GM21825 (cell line): ENCODE measurements around the gene HIVEP2.

Experiments
- ATAC-seq: cut with Tn5 transposase; IDR thresholded peaks from one replicate; pipeline ENCODE4 v1.9.1; 2021; ENCODE audit warnings: mild to moderate bottlenecking, moderate library complexity; ENCODE audit not compliant: unreplicated experiment

The HIVEP2 gene

DNA sequence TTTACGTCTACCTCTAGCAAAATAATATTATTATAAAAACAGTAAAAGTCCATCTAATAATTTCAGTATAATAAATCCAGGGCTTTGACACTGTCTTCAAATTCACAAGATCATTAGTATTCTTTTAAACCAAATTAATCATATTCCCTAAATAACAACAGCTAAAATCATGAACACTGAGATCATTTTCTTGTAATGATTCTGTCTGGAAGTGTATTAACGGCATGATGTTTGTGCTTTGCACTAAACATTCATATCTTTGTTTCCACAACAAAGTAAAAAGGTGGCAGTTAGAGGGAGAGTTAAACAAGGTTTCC is 18.8 kb downstream of the HIVEP2 start:
- ATAC-seq = no peak

DNA sequence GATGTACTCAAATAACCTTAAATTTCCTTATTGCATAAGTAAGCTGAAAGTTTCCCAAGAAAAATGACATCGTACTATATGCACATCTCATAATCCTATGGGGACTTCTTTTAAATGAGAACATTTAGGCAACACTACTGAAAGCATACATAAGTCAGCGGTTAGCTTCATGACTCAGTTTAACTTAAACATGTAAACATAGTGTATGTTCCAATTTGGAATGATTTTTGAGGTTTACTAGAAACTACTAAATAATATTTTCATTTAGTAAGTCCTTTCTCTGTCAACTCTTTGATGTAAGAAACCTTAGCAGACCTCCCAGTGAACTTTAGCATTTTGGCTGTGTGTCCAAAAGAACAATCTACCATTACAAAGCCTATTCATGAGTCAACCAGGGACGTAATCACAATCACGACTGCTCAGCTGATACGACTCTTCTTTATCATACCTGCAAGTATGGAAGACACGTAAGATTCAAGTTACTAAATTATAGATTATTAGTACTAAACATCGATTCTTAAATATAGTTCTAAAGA is 19.3 kb downstream of the HIVEP2 start:
- ATAC-seq = no peak

- ATAC-seq = no peak
Measured at GRCh38 chr6:142918339-142919042, 26.5 kb downstream of the HIVEP2 start.

DNA sequence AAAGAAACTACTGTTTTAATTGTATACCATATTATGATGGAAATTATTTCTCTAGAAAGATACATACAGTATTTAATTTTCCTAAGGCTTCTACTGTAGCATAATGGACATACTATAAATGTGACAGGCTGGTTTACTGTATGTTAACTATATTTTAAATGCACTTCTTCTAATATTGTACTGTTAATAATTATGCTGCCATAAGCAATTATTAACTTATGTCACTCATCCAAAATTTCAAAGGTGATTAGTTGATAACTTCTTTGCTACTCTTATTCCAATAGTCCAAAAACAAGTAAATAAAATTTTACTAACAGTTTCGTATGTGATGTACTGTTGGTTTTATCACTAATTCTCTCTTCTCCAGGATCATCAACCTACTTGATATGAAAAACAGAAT is 28.1 kb downstream of the HIVEP2 start:
- no peak for ATAC-seq

GRCh38 chr6:142914937-142915697 is 29.9 kb downstream of the HIVEP2 start:
- no peak for ATAC-seq

- no peak for ATAC-seq
Measured at GRCh38 chr6:142914369-142914768, 30.6 kb downstream of the HIVEP2 start.

DNA sequence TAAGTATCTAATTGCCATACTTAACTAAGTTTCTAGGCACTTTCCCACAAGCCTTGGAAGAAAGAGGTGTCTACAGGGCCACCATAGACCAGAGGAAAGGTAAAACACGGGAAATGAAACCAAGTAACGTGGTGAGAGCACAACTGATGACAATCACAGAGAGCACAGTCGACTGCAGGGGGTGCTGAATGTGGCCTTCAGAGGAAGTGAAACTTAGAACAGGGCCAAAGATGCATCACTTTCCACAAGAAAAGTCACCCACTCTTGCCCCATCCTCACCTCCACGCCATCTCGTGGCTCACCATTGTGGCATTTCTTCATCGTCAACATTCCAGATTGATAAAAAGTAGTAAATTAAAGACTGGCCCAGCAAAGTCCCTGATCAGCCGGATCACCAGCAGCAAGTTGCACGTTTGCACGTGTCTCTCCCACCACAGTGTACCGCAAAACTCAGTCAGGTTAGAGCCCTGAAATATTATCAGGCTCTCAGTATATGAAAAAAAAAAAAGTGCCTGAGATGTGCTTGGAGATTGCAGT is 31.4 kb downstream of the HIVEP2 start:
- peak; percentile 91 for ATAC-seq

DNA sequence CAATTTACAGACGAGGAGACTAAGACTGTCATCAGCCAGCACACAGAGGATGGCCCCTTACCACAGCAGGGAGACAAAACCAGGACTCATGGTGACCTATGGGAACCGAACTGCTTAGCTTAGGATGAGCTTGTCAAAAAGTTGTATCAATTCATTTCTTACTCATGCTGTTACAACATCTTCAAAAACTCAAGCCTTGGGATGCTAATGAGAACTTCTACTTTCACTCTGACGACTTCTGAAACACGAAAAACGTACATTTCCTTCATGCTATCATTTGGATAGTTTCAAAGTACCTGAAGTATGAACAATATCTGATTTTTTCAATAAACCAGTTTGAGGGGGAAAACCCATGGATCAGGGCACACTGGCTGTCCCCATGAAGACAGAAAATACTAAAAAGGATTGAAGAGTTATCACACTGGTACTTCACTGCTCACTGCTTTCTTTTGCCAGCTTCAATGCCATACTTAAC is 31.9 kb downstream of the HIVEP2 start:
- peak; percentile 58 for ATAC-seq

DNA sequence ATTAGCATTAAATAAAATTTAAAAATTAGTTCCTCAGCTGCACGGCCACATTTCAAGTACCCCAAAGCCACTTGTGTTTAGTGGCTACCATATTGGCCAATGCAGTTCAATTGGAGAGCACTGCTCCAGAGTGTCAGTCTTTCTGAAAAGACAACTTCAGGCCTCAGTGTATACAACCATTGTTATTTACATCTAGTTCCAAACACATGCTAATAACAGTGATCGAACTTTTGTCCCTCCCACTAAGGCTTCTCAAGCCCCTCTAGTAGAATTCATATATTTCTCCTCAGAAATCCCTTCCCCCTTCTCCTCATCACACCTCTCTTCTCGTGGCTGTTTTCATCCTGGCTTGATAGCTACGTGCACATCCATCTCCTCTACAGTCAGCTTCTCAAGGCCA is 32.9 kb downstream of the HIVEP2 start:
- ATAC-seq = no peak

DNA sequence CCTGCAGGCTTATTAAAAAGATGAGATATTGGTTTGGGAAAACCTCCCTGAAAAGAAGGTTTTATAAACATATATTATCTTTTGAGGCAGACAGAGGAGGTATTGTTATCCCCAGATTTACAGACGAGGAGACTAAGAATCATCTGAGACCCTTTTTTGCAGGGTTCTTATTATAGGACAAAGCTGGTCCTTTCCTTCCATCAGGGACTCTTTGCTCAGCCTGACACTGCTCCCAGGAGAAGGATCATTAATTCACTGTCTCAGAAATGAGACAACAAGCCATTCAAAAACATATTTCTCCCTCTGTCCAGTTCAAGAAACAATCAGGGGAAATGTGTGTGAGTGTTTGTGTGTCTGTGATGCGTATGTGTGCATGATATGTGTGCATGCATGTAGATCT is 33.5 kb downstream of the HIVEP2 start:
- no peak for ATAC-seq

DNA sequence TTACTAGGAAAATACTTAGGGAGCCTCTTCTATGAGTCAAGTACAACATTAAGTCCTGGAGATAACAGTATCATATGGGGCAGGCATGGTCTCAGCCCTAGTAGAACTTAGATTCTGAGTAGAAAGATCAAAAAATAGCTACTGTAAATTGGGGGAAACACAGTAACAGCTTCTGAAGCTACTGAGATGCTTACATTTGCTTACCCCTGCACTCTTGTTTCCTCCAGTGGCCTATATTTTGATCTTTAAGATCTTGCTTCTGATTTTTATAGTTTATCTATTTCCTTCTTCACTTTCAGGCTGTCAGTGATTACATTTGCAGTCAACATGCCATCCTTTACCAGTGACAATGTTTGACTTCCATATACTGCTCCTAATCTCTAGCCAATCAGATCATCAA is 35.3 kb downstream of the HIVEP2 start:
- no peak for ATAC-seq

- ATAC-seq = no peak
Measured at GRCh38 chr6:142908235-142908634, 36.7 kb downstream of the HIVEP2 start.

- no peak for ATAC-seq
Measured at GRCh38 chr6:142907544-142907943, 37.4 kb downstream of the HIVEP2 start.

DNA sequence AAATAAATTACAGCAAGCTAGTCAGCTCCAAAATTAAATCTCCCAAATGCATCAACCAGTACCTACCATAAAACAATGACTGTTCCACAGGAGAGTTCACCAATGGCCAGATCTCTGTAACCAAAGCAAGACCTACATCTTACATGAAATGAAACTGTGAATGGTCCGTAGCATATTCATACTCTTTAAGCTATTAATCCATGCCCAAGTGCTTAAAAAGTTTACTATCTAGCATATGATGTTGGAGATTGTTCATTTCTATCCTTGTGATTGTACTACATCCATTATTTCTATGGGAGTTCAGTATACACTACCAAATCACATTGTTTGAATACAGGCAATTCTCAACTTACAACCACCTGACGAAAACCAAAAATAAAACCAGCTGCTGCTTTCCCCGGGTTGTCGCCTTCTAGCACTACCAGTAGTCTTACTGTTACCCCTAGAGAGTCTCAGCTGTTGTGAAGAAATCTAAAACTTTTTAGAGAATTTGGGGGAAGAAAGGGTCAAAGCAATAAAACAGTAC is 38.0 kb downstream of the HIVEP2 start:
- peak; percentile 58 for ATAC-seq

- no peak for ATAC-seq
Measured at GRCh38 chr6:142903812-142904211, 41.2 kb downstream of the HIVEP2 start.

DNA sequence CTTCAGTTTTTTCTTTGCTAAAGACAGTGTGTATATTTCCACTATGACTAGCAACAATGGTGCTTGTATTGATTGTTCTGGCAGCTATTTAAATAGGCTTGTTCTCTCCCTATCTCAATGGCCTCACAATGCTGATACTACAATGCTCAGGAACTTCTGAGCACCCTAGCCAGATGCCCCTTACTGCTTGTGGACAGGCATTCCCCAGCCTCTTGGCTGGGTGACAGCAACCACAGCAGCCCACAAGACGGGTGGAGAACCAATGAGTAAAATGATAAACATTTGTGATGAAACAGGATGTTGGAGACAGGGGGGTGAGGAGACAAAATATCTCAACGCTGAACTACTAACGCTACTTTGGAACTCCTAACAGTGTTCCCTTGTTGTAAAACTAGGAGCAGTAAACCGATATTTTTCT is 42.3 kb downstream of the HIVEP2 start:
- peak; percentile 82 for ATAC-seq

DNA sequence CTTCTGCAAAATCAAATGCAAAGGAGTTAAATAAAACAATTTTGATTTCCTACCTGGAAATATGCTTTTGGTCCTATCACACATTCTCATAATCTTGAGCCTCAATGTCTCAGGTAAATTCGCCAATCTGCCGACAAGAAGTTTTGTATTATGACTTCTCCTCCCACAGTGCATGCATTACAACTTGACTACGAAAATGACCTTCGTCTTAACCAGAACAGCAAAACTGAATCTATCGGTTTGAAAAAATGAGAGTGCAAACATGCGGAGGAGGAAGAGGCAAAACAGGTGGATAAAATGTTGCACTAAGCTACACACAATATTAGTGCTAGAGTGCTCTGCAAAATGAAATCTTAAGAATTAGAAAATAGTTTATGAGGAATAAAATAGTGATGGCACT is 43.4 kb downstream of the HIVEP2 start:
- no peak for ATAC-seq

DNA sequence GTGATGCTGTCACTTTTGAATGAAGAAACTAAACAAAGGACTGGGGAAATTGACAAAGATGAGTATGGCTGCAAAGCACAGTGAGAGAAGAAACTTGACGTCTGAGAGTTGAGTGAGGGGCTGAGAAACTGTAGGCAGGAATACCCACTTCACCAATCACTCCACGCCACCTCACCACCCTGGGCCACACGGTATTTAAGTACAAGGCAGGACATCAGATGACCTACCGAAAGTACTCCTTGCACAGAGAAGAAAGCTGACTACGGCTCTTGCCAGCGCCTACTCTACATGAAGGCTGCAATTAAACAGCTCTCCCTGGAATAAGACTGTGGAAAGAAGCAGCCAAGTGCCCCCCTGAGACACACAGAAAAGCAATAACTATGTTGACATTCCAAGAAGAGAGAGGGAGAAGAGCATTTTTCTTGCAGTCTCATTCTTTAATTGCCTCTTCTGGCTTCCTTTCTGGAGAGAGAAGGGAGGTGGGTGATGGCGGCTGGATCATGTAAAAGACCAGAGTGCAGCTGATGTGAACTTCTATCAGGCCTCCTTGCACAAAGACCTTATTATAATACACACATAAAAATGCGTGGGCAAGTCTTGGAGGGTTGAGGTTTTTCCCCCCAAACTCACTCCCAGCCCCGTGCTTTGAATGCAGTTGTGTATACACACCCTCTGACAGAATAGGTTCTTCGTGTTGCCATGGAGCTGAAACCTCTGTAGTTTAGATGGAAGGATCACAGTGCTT is 44.6 kb downstream of the HIVEP2 start:
- no peak for ATAC-seq

DNA sequence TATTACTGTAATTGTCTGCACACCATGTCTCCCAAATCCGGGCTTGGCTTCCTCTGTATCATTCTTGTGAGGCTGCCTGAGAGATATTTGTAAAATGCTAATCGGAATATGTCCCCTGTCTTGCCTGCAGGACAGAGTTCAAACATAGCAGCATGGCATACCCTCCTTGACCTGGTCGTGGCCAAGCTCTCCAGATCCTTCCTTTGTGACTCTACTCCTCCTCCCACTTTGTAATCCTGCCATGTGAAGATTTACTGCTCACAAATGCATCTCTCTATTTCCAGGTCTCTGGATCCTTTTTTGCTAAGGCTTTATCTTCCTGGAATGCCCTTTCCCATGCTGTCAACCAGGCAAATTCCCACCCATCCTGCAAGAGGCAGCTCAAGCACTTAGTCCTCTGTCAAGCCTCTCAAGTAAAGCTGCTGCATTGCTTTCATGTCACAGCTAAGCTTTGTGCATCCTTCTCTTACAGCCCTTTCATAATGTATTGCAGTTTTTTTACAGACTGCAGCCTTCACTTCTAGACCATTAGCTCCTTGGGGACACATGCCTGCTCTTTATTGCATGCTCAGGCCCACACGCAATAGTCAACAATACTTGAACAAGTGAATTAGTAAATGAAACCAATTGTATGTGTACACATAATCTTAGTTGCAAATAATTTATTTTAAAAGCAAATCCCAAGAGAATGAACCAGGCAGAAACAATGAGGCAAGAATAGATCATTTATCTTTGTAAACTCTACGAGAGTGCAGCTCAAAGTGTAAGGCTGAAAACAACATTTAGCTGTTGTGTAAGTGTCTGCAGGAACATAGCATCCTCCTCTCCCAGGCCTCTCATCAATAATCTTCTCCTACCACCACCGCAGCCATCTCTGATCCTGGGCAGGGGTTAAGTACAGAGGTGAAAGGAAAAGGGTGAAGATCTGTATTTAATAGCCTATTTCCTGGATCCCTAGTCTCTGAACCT is 45.8 kb downstream of the HIVEP2 start:
- ATAC-seq = no peak

DNA sequence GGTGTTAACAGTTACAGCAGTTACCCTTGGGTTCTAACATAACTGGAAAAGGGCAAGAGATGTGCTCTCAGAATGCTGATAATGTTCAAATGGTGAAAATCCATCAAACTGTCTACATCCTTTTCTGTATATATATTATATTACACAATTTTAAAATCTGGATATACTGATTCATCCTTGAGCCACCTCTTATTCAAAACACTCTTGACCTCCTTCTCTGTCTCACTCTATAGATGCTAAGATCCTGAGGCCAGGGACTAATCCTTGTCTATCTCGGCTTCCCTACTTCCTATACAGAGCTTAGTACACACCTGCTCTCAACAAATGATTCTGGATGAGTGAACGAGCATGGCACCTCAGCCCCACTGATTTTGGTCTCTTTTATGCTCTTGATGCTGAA is 47.3 kb downstream of the HIVEP2 start:
- no peak for ATAC-seq
